KG1 (cell line): Measurements from ENCODE around the gene NSMCE1.
"Not testable (repeated sequence)": the region's sequence is repeated elsewhere in the genome, so short reads cannot be mapped to it uniquely, and the experiment has no call there.

Source experiments
- DNase-seq: peaks from one replicate; lab custom pipeline; 2025; lab: John Stamatoyannopoulos, UW

NSMCE1 gene

DNA sequence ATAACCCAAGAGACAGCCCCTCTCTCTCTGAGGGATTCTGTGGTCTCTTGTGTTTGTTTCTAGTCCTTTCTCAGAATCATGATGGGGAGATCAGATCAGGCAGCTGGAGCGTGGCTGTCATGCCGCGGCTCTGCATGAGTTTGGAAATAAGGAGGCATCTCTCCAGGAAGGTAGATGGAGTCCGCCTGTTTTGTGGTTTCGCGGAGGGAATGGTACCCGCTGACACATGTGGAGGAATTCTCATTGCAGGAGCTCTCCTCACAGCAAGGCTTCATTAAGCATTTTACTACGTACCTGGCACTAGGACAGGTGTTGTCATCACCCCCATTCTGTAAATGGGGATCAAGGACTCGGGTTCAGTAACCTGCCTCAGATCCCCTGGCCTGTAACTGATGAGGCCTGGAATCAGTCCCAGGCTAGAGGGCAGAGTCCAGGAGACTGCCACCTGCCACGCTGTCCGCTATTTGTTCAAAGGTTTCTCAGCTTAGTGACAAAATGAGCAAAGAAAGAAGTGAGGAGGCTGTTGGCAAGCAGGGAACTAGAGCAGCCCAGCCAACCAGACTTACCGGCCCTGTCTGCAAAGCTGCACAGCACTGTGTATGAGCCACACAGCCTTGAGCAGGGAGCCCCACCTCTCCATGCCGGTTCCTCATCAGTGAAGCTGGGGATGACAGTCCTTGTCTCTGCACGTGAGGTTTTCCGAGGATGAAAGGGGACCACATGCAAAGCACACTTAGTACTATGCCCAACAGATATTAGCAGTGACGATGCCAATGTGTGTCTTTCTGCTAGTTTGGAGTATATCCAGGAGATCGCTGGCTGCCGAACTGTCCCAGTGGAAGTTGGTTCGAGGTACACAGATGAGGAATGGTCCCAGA is 54.2 kb downstream of the NSMCE1 start:
- DNase-seq: no peak

- DNase-seq: no peak
Observed at GRCh38 chr16:27211026-27211425, 57.5 kb downstream of the NSMCE1 start.

DNA sequence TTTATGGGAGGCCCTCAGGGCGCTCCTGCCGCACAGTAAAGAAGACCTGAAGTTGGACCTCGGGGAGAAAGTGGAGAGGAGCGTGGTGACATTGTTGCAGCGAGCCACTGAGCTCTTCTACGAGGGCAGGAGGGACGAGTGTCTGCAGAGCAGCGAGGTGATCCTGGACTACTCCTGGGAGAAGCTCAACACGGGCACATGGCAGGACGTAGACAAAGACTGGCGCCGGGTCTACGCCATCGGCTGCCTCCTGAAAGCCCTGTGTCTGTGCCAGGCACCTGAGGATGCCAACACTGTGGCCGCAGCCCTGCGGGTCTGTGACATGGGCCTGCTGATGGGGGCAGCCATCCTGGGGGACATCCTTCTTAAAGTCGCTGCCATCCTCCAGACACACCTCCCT is 58.4 kb downstream of the NSMCE1 start:
- DNase-seq: no peak

- no peak for DNase-seq
Observed at GRCh38 chr16:27209591-27209990, 59.0 kb downstream of the NSMCE1 start.

GRCh38 chr16:27208796-27209195 is 59.8 kb downstream of the NSMCE1 start:
- no peak for DNase-seq

DNA sequence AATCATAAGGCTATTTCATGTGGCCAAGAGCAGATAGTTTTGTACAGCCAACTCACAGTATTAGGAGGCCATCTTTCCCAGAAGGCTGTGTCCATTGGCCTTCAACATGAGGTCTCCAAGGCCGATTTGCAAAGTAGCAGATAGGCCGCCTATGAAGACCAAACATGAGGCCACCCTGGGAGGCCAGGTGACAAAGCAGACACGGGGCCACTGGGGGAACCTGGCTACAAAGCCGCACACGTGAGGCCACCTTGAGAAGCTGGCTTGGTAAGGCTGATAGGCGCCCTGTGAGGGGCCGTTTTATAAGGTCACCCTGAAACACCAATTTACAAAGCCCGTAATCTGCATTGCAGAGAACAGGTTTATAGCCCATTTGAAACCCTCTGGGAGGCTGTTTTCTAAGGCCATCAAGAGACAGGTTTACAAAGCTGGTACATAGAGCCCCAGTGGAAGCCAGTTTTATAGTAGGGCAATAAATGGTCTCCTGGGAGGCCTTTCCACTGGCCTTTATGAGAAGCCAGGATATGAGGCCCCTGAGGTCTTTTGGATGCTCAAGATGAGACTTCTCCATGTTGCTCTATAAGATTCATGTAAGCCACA is 60.4 kb downstream of the NSMCE1 start:
- no peak for DNase-seq

- DNase-seq: not testable (repeated sequence)
Observed at GRCh38 chr16:27207121-27207520, 61.5 kb downstream of the NSMCE1 start.

DNA sequence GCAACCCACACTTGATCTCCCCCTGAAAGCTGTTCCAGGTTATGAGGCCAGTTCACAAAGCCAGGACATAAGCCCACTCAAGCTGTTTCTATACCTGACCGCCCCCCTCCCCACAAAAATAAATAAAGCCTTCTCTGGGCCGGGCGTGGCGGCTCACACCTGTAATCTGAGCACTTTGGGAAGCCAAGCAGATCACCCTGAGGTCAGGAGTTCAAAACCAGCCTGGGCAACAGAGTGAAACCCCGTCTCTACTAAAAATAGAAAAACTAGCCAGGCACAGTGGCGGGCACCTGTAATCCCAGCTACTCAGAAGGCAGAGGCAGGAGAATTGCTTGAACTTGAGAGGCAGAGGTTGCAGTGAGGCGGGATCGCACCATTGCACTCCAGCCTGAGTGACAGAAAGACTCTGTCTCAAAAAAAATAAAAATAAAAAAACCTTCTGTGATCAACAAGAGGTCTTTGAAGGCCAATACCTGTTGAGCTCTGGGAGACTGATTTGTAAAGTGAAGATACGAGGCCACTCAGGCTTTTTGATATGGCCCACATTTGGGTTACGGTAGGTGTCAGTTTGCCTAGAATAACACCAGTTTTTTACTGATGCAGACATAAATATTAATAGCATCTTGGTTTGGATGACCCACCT is 63.0 kb downstream of the NSMCE1 start:
- no peak for DNase-seq

GRCh38 chr16:27204312-27204915 is 64.2 kb downstream of the NSMCE1 start:
- no peak for DNase-seq

DNA sequence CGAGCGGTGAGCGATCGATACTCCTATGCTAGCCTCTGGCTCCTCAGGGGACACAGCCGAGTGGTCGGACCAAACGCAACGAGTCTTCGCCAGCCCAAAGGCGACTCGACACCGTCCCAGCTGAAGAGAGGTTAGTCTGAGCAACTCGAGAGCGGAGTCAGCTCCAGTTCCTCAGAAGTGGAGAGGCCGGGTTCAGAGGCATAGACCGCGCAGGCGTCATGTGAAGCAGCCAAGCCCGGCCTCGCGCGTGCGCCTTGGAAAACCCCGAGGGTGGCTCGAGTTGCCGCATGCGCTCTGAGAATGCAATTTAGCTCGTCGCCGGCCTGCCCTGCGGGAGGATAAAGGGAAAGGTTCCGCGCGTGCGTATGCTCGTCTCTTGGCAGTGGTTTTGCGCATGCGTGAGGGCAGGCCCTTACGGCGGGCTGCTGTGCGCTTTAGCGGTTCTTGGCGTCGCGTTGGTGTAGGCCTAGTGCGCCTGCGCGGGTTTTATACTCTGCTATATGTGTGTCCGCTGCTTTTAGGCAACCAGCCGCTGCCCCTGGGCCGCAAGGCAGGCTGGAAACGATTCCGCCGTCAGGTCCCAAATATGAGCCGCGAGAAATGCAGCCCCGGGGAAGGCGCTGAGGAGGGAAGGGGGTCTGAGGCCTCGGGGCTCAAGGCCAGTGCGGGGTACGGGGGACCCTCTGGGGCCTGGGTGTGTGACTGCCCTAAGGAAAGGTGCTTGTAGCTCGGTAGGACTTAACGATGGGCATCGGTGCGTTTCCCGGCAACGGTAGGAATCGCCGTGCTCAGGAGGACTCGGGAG is 64.9 kb downstream of the NSMCE1 start, which contains the start of gene KDM8:
KDM8 (plus strand) TSS at position 20 of the 805 bp plus-strand sequence. CDS start 6,598 bp downstream, outside the sequence.
- peak; percentile 97 for DNase-seq

DNA sequence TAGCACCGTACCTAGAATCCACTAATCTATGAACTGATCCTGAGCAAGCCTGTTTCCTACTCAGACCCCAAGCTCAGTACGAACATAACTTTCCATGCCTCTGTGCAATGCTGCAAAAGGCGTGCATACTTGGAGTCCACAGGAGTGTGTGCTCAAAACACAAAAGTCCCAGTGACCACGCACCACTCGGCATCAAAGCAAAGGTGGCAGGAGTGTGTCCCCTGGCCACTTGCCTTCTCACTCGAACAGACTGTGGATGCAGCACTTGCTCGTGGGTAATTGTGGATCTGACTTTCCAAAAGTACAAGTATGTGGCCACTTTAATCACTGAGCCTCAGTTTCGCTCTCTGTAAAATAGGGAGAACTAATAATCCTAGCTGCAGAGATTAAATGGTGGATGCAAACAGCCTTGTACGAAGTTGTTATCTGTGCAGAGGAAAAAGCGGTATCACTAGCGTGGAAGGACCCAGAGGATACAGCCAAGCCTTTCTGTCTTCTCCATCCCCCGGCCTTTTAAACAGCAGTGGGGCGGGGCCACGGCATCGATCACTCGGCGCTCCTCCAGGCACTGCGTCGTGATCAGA is 65.6 kb downstream of the NSMCE1 start:
- DNase-seq: no peak

- DNase-seq: not testable (repeated sequence)
Observed at GRCh38 chr16:27200914-27201313, 67.7 kb downstream of the NSMCE1 start.

GRCh38 chr16:27199736-27200135 is 68.8 kb downstream of the NSMCE1 start:
- peak; percentile 10 for DNase-seq

DNA sequence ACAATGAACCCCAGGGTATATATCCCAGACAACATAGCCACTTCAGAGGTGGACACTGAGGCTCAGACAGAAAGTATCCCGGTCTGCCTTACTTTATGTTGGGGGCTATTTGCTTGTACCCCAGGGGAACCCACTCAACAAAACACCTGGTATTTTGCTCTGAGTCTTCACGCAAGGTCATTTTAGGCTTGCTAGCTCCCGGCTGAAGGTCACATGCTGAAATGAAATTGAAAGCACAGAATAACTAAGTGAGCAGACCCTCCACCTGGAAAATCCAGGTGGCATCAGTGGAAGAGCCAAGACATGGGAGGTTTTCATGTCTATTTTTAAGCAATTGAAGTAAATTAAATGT is 69.4 kb downstream of the NSMCE1 start:
- DNase-seq: no peak

DNA sequence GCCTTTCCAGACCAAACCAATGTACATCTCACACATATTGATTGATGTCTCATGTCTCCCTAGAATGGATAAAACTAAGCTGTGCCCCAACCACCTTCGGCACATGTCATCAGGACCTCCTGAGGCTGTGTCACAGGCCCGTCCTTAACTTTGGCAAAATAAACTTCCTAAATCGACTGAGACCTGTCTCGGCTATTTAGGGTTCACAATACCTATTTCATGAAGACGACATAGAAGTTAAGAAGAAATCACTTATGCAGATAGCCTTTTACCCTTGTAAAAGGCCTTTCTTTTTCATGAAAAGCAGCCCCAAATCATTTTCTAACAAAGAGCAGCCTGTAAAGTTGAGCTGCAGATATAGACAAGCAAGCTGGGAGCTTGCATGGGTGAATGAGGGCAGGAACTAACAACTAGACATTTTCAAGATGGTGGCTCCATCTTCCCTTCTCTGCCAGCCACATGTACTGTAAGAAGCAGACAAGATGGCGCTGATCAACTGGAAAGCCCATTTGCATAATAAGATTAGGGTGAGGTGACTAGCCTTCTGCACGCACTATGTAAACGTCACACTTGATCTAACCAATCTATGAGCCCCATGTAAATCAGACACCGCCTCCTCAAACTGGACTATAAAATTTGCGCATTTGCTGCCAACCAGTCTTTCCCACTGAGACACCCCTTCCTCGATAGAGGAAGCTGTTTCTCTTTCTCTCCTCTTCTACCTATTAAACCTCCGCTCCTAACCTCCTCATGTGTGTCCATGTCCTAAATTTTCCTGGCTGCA is 69.9 kb downstream of the NSMCE1 start:
- no peak for DNase-seq

GRCh38 chr16:27197004-27197403 is 71.6 kb downstream of the NSMCE1 start:
- DNase-seq: no peak

- no peak for DNase-seq
Observed at GRCh38 chr16:27195941-27196595, 72.5 kb downstream of the NSMCE1 start.

DNA sequence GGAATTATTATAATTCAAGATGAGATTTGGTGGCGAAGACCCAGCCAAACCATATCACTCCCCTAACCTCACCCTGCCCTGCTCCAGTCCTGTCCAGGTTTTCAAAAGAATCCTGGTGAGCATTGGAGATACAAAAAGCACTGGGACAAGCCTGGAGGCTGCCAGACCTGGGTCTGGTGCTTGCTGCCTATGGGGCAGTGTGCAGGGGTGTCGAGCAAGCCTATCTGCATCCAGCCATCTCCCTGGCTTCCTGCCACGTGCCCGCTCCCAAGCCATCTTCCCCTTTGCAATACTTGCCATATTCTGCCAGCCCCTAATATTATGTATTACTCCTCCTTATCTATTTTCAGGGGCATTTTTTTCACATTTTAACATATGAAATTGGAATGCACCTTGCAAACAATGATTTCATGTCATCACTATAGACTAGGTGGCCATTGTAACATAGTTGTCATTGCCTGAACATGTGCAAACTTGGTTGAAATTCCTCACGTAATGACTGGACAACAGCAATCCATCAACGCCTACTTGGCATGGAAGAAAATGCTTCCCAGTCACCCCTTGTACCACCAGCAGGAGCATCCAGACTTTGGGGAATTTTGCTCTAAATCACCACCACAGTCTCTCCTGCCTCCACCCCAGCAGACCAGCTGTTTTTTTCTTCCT is 73.4 kb downstream of the NSMCE1 start:
- DNase-seq: no peak

DNA sequence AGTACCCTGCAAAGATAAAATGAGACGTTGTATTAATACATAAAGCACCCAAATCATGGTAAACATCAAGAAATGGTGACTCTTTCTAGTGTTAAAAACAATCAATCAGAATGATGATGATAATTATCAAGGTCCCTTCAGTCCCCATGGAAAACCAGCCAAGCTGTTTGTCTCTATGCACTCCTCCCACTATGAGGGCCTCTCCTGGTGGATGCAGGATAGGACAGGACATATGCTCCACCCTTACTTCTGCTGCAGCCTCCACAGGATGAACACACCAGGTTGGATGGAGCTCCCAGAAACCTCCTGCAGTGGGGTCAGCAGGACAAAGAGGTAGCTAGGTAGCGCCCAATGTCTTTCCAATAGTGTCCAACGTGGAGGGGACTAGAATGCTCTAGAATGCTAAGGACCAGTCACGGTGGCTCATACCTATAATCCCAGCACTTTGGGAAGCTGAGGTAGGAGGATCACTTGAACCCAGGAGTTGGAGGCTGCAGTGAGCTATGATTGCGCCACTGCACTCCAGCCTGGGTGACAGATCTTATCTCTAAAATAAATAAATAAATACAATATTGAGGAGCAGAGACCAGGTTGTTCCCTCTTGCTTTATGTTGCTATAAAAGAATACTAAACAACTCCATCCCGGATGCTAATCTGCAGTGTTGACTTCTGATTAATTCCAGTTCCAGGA is 75.1 kb downstream of the NSMCE1 start:
- no peak for DNase-seq
